ENCODE measurements around the gene CLCA2.

CLCA2 gene

GRCh38 chr1:86395751-86396497 is 28.0 kb upstream of the CLCA2 start, which contains the start of gene ODF2L:
ODF2L (minus strand) TSS chr1:86396323; CDS start chr1:86387027, 9,296 bp downstream.
- Histone ChIP-seq H3K9me3 (ENCODE audit: control insufficient read depth, low read length) (no peaks in the 10 kb centered on the region), H3K4me1 (ENCODE audit: control insufficient read depth, insufficient read depth, low read length) (peaks cover 6% of the 10 kb centered on the region), H3K4me3 (ENCODE audit: low read length) (peak within 1 kb of the TSS; percentile 92), H3K36me3 (ENCODE audit: control insufficient read depth, insufficient read depth, low read length) (no peaks in the 10 kb centered on the region), H3K9ac (ENCODE audit: low read length) (peak within 1 kb of the TSS; percentile 86), H3K27me3 (ENCODE audit: control insufficient read depth, insufficient read depth, low read length) (peaks cover 5% of the 10 kb centered on the region)

GRCh38 chr1:86396498-86396890 is 27.5 kb upstream of the CLCA2 start:
- H3K4me3 ChIP-seq (ENCODE audit: low read length): peak overlapping the region; percentile 92
- no peaks in the 10 kb centered on the region for H3K36me3 ChIP-seq (ENCODE audit: control insufficient read depth, insufficient read depth, low read length)
- peak overlapping the region; percentile 86 for H3K9ac ChIP-seq (ENCODE audit: low read length)
- H3K27me3 ChIP-seq (ENCODE audit: control insufficient read depth, insufficient read depth, low read length): peaks cover 5% of the 10 kb centered on the region
- H3K4me1 ChIP-seq (ENCODE audit: control insufficient read depth, insufficient read depth, low read length): peaks cover 6% of the 10 kb centered on the region
- no peaks in the 10 kb centered on the region for H3K9me3 ChIP-seq (ENCODE audit: control insufficient read depth, low read length)

GRCh38 chr1:86409416-86410021 is 14.5 kb upstream of the CLCA2 start:
- no peaks in the 10 kb centered on the region for H3K4me1 ChIP-seq (ENCODE audit: control insufficient read depth, insufficient read depth, low read length)
- H3K36me3 ChIP-seq (ENCODE audit: control insufficient read depth, insufficient read depth, low read length): no peaks in the 10 kb centered on the region
- no peak overlapping the region for H3K9ac ChIP-seq (ENCODE audit: low read length)
- no peaks in the 10 kb centered on the region for H3K9me3 ChIP-seq (ENCODE audit: control insufficient read depth, low read length)
- H3K27me3 ChIP-seq (ENCODE audit: control insufficient read depth, insufficient read depth, low read length): peaks cover 27% of the 10 kb centered on the region
- H3K4me3 ChIP-seq (ENCODE audit: low read length): no peak overlapping the region

- Histone ChIP-seq H3K9me3 (ENCODE audit: control insufficient read depth, low read length) (no peaks in the 10 kb centered on the region), H3K9ac (ENCODE audit: low read length) (no peak overlapping the region), H3K36me3 (ENCODE audit: control insufficient read depth, insufficient read depth, low read length) (no peaks in the 10 kb centered on the region), H3K4me3 (ENCODE audit: low read length) (no peak overlapping the region), H3K27me3 (ENCODE audit: control insufficient read depth, insufficient read depth, low read length) (peaks cover 29% of the 10 kb centered on the region), H3K4me1 (ENCODE audit: control insufficient read depth, insufficient read depth, low read length) (no peaks in the 10 kb centered on the region)
Observed at GRCh38 chr1:86410879-86411278, 13.1 kb upstream of the CLCA2 start.

GRCh38 chr1:86416343-86416742 is 7.6 kb upstream of the CLCA2 start:
- H3K36me3 ChIP-seq (ENCODE audit: control insufficient read depth, insufficient read depth, low read length): no peaks in the 10 kb centered on the region
- no peak overlapping the region for H3K4me3 ChIP-seq (ENCODE audit: low read length)
- no peak overlapping the region for H3K9ac ChIP-seq (ENCODE audit: low read length)
- H3K9me3 ChIP-seq (ENCODE audit: control insufficient read depth, low read length): no peaks in the 10 kb centered on the region
- H3K4me1 ChIP-seq (ENCODE audit: control insufficient read depth, insufficient read depth, low read length): peaks cover under 1% of the 10 kb centered on the region
- peaks cover 23% of the 10 kb centered on the region for H3K27me3 ChIP-seq (ENCODE audit: control insufficient read depth, insufficient read depth, low read length)

- no peaks in the 10 kb centered on the region for H3K9me3 ChIP-seq (ENCODE audit: control insufficient read depth, low read length)
- H3K27me3 ChIP-seq (ENCODE audit: control insufficient read depth, insufficient read depth, low read length): peaks cover 28% of the 10 kb centered on the region
- peaks cover 10% of the 10 kb centered on the region for H3K4me1 ChIP-seq (ENCODE audit: control insufficient read depth, insufficient read depth, low read length)
- H3K4me3 ChIP-seq (ENCODE audit: low read length): no peak overlapping the region
- H3K36me3 ChIP-seq (ENCODE audit: control insufficient read depth, insufficient read depth, low read length): no peaks in the 10 kb centered on the region
- no peak overlapping the region for H3K9ac ChIP-seq (ENCODE audit: low read length)
Observed at GRCh38 chr1:86419277-86419903, 4.6 kb upstream of the CLCA2 start.

GRCh38 chr1:86421601-86422280 is 2.2 kb upstream of the CLCA2 start:
- Histone ChIP-seq H3K9me3 (ENCODE audit: control insufficient read depth, low read length) (no peaks in the 10 kb centered on the region), H3K9ac (ENCODE audit: low read length) (no peak overlapping the region), H3K36me3 (ENCODE audit: control insufficient read depth, insufficient read depth, low read length) (no peaks in the 10 kb centered on the region), H3K4me3 (ENCODE audit: low read length) (no peak overlapping the region), H3K27me3 (ENCODE audit: control insufficient read depth, insufficient read depth, low read length) (peaks cover 37% of the 10 kb centered on the region), H3K4me1 (ENCODE audit: control insufficient read depth, insufficient read depth, low read length) (peaks cover 10% of the 10 kb centered on the region)

GRCh38 chr1:86423473-86423872 is 498 bp upstream of the CLCA2 start:
- Histone ChIP-seq H3K36me3 (ENCODE audit: control insufficient read depth, insufficient read depth, low read length) (no peaks in the 10 kb centered on the region), H3K4me3 (ENCODE audit: low read length) (no peak overlapping the region), H3K27me3 (ENCODE audit: control insufficient read depth, insufficient read depth, low read length) (peaks cover 44% of the 10 kb centered on the region), H3K9ac (ENCODE audit: low read length) (no peak overlapping the region), H3K4me1 (ENCODE audit: control insufficient read depth, insufficient read depth, low read length) (peaks cover 10% of the 10 kb centered on the region), H3K9me3 (ENCODE audit: control insufficient read depth, low read length) (no peaks in the 10 kb centered on the region)

- peaks cover 10% of the 10 kb centered on the region for H3K4me1 ChIP-seq (ENCODE audit: control insufficient read depth, insufficient read depth, low read length)
- H3K9ac ChIP-seq (ENCODE audit: low read length): no peak overlapping the region
- H3K27me3 ChIP-seq (ENCODE audit: control insufficient read depth, insufficient read depth, low read length): peaks cover 53% of the 10 kb centered on the region
- no peaks in the 10 kb centered on the region for H3K9me3 ChIP-seq (ENCODE audit: control insufficient read depth, low read length)
- H3K36me3 ChIP-seq (ENCODE audit: control insufficient read depth, insufficient read depth, low read length): no peaks in the 10 kb centered on the region
- no peak overlapping the region for H3K4me3 ChIP-seq (ENCODE audit: low read length)
Observed at GRCh38 chr1:86429122-86429725, 5.3 kb downstream of the CLCA2 start.

GRCh38 chr1:86429835-86430234 is 5.9 kb downstream of the CLCA2 start:
- Histone ChIP-seq H3K9me3 (ENCODE audit: control insufficient read depth, low read length) (no peaks in the 10 kb centered on the region), H3K36me3 (ENCODE audit: control insufficient read depth, insufficient read depth, low read length) (no peaks in the 10 kb centered on the region), H3K27me3 (ENCODE audit: control insufficient read depth, insufficient read depth, low read length) (peaks cover 47% of the 10 kb centered on the region), H3K9ac (ENCODE audit: low read length) (no peak overlapping the region), H3K4me3 (ENCODE audit: low read length) (no peak overlapping the region), H3K4me1 (ENCODE audit: control insufficient read depth, insufficient read depth, low read length) (peaks cover 11% of the 10 kb centered on the region)

- Histone ChIP-seq H3K36me3 (ENCODE audit: control insufficient read depth, insufficient read depth, low read length) (no peaks in the 10 kb centered on the region), H3K4me3 (ENCODE audit: low read length) (no peak overlapping the region), H3K27me3 (ENCODE audit: control insufficient read depth, insufficient read depth, low read length) (peaks cover 47% of the 10 kb centered on the region), H3K9ac (ENCODE audit: low read length) (no peak overlapping the region), H3K9me3 (ENCODE audit: control insufficient read depth, low read length) (no peaks in the 10 kb centered on the region), H3K4me1 (ENCODE audit: control insufficient read depth, insufficient read depth, low read length) (peaks cover 17% of the 10 kb centered on the region)
Observed at GRCh38 chr1:86430376-86430775, 6.4 kb downstream of the CLCA2 start.

All from mucosa of stomach (tissue), 1 donor.